RWPE2 (cell line): ENCODE results near the gene TTC38.

Experiments used
- ATAC-seq: fragments of 200-7000 bp; cut with Tn5 transposase; 3 replicates; pipeline ENCODE4 v1.9.1; 2021; ENCODE audit warnings: low read depth
- DNase-seq: peaks from one replicate; pipeline ENCODE4 v3.0.0-alpha.2; 2020; ENCODE audit warnings: low spot score
- H3K27ac ChIP-seq: fragments of 450-650 bp; 2 replicates; pipeline ENCODE4 v1.5.1; 2017; ENCODE audit warnings: mild to moderate bottlenecking; ENCODE audit not compliant: poor library complexity, severe bottlenecking
- H3K27me3 ChIP-seq: fragments of 250-450 bp; sonication (Bioruptor Pico); 2 replicates; pipeline ENCODE4 v1.5.1; 2021; ENCODE audit warnings: mild to moderate bottlenecking, moderate library complexity; ENCODE audit not compliant: insufficient read depth, poor library complexity, severe bottlenecking
- H3K36me3 ChIP-seq: fragments of 250-450 bp; sonication (Bioruptor Pico); 2 replicates; pipeline ENCODE4 v1.5.1; 2020; ENCODE audit warnings: low read depth, mild to moderate bottlenecking, moderate library complexity
- H3K4me1 ChIP-seq: fragments of 250-450 bp; sonication (Bioruptor Pico); 2 replicates; pipeline ENCODE4 v1.5.1; 2021; ENCODE audit warnings: mild to moderate bottlenecking, moderate library complexity; ENCODE audit not compliant: insufficient read depth, poor library complexity, severe bottlenecking
- H3K4me3 ChIP-seq: fragments of 250-450 bp; sonication (Bioruptor Pico); 2 replicates; pipeline ENCODE4 v1.5.1; 2021; ENCODE audit warnings: mild to moderate bottlenecking, moderate library complexity; ENCODE audit not compliant: severe bottlenecking
- H3K9me3 ChIP-seq: fragments of 250-450 bp; sonication (Bioruptor Pico); 2 replicates; pipeline ENCODE4 v1.5.1; 2021; ENCODE audit warnings: mild to moderate bottlenecking, moderate library complexity; ENCODE audit not compliant: severe bottlenecking
- CTCF ChIP-seq: fragments of 450-650 bp; IDR thresholded peaks from one replicate; pipeline ENCODE4 v1.5.1; 2017; ENCODE audit warnings: mild to moderate bottlenecking, moderate library complexity; ENCODE audit not compliant: poor library complexity, severe bottlenecking

TTC38 gene

GRCh38 chr22:46250035-46250782, 17.6 kb upstream of the TTC38 start, which contains the start of gene CDPF1:
CDPF1 (minus strand) TSS chr22:46250293; CDS start chr22:46248284, 2,009 bp downstream.
- Histone ChIP-seq H3K4me3 (peak within 1 kb of the TSS; percentile 60), H3K4me1 (peaks cover 15% of the 10 kb centered on the region), H3K36me3 (peaks cover 9% of the 10 kb centered on the region), H3K27ac (peak within 1 kb of the TSS; percentile 46), H3K27me3 (no peaks in the 10 kb centered on the region), H3K9me3 (no peaks in the 10 kb centered on the region)
- DNase-seq (peak; percentile 86), ATAC-seq (peak; percentile 96)
- no peak for TF ChIP-seq CTCF

DNA sequence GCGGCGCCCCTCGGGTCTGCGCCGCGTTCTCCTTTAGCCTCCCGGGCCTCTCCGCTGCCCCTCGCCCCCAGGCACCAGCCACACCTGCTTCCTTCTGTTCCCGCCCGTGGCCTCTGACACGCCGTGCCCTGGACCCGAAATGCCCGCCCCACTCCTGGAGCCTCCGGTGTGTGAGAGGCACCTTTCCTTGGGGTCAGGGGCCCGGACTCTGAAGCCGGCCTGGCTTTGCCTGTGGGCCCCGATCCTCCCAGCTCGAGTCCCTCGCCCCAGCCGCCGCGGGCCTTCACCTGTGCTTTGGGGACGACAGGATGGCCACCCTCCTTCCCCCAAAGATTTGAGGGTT, 17.1 kb upstream of the TTC38 start:
- Histone ChIP-seq H3K27ac (peak overlapping the region; percentile 46), H3K27me3 (no peaks in the 10 kb centered on the region), H3K4me3 (peak overlapping the region; percentile 60), H3K9me3 (no peaks in the 10 kb centered on the region), H3K36me3 (peaks cover 9% of the 10 kb centered on the region), H3K4me1 (peaks cover 15% of the 10 kb centered on the region)
- ATAC-seq (peak; percentile 5), DNase-seq (no peak)
- TF ChIP-seq CTCF, result no peak

DNA sequence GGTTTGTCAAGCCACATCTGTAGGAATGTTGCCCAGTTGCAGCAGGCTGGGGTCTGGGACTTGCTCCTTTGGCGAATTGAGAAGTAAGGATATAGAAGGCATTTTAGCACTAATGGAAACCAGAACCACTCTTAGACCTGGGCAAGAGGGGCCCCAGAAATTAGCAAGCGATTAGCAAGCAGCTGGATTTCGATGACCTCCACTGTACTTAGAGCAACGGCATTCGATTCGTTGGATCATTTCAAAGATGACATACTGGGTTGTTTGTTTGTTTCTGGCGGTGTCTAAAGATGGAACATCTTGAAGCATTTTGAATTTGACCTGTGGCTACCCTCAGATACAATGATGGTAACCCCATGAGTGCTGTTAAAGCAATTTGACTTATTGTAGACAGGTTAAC, 16.5 kb upstream of the TTC38 start:
- Histone ChIP-seq H3K27ac (no peak overlapping the region), H3K4me3 (peak overlapping the region; percentile 60), H3K27me3 (no peaks in the 10 kb centered on the region), H3K4me1 (peaks cover 15% of the 10 kb centered on the region), H3K36me3 (peaks cover 9% of the 10 kb centered on the region), H3K9me3 (no peaks in the 10 kb centered on the region)
- DNase-seq (no peak), ATAC-seq (no peak)
- TF ChIP-seq CTCF, result no peak

- Histone ChIP-seq H3K27ac (no peak overlapping the region), H3K4me1 (peaks cover 15% of the 10 kb centered on the region), H3K36me3 (peaks cover 9% of the 10 kb centered on the region), H3K9me3 (no peaks in the 10 kb centered on the region), H3K4me3 (no peak overlapping the region), H3K27me3 (no peaks in the 10 kb centered on the region)
- DNase-seq (no peak), ATAC-seq (no peak)
- no peak for TF ChIP-seq CTCF
Measured at GRCh38 chr22:46251816-46252380, 15.9 kb upstream of the TTC38 start.
